H9 (cell line): Measurements from ENCODE around the gene CCL19. TPM values are rescaled to one million over a fixed set of nuclear protein-coding genes. Genes with fewer than 3 reads are reported as not detected.

Experiments used
- DNase-seq: peaks from one replicate; pipeline ENCODE4 v3.0.0-alpha.2; 2017
- H2AFZ ChIP-seq: one replicate; pipeline ENCODE4 v1.6.1; 2013; ENCODE audit warnings: mild to moderate bottlenecking, low read length, control low read depth, moderate library complexity
- H2AK5ac ChIP-seq: 2 replicates; pipeline ENCODE4 v1.6.1; 2013; ENCODE audit warnings: low read length, control low read depth, mixed read lengths; ENCODE audit not compliant: insufficient read length
- H2BK120ac ChIP-seq: one replicate; pipeline ENCODE4 v1.6.1; 2013; ENCODE audit warnings: low read depth, mild to moderate bottlenecking, low read length, control low read depth, inconsistent platforms; ENCODE audit not compliant: poor library complexity, severe bottlenecking
- H2BK12ac ChIP-seq: 2 replicates; pipeline ENCODE4 v1.6.1; 2013; ENCODE audit warnings: low read length, control low read depth, mixed read lengths, low read depth; ENCODE audit not compliant: insufficient read length
- H2BK15ac ChIP-seq: 2 replicates; pipeline ENCODE4 v1.6.1; 2013; ENCODE audit warnings: low read depth, low read length, control low read depth
- H2BK20ac ChIP-seq: one replicate; pipeline ENCODE4 v1.6.1; 2013; ENCODE audit warnings: low read depth, mild to moderate bottlenecking, low read length, control low read depth, inconsistent platforms; ENCODE audit not compliant: poor library complexity, severe bottlenecking
- H2BK5ac ChIP-seq: 2 replicates; pipeline ENCODE4 v1.6.1; 2013; ENCODE audit warnings: low read length, control low read depth, mixed read lengths; ENCODE audit not compliant: insufficient read length
- H3K14ac ChIP-seq: 2 replicates; pipeline ENCODE4 v1.6.1; 2013; ENCODE audit warnings: low read length, control low read depth; ENCODE audit not compliant: insufficient read depth
- H3K18ac ChIP-seq: 2 replicates; pipeline ENCODE4 v1.6.1; 2013; ENCODE audit warnings: low read depth, mild to moderate bottlenecking, mixed read lengths, low read length, control low read depth; ENCODE audit not compliant: insufficient read length
- H3K23ac ChIP-seq: 2 replicates; pipeline ENCODE4 v1.6.1; 2013; ENCODE audit warnings: low read length, control low read depth, mixed read lengths, low read depth; ENCODE audit not compliant: insufficient read length
- H3K23me2 ChIP-seq: 2 replicates; pipeline ENCODE4 v1.6.1; 2013; ENCODE audit warnings: low read depth, mild to moderate bottlenecking, mixed read lengths, low read length, control low read depth; ENCODE audit not compliant: insufficient read length, poor library complexity, severe bottlenecking
- H3K27ac ChIP-seq: 2 replicates; pipeline ENCODE4 v1.5.1; 2013; ENCODE audit warnings: low read length, control low read depth, mixed read lengths, low read depth; ENCODE audit not compliant: insufficient read length
- H3K27me3 ChIP-seq: 2 replicates; pipeline ENCODE4 v1.6.1; 2013; ENCODE audit warnings: low read length, control low read depth, inconsistent platforms; ENCODE audit not compliant: insufficient read depth
- H3K4ac ChIP-seq: 2 replicates; pipeline ENCODE4 v1.6.1; 2013; ENCODE audit warnings: low read depth, mild to moderate bottlenecking, control low read depth, inconsistent platforms, low read length, moderate library complexity
- H3K4me1 ChIP-seq: 2 replicates; pipeline ENCODE4 v1.6.1; 2013; ENCODE audit warnings: low read length, control low read depth, inconsistent platforms; ENCODE audit not compliant: insufficient read depth
- H3K4me2 ChIP-seq: 2 replicates; pipeline ENCODE4 v1.6.1; 2013; ENCODE audit warnings: low read length, control low read depth, mixed read lengths; ENCODE audit not compliant: insufficient read length, insufficient read depth
- H3K56ac ChIP-seq: 2 replicates; pipeline ENCODE4 v1.6.1; 2013; ENCODE audit warnings: low read depth, mild to moderate bottlenecking, mixed read lengths, low read length, control low read depth; ENCODE audit not compliant: insufficient read length
- H3K79me1 ChIP-seq: 2 replicates; pipeline ENCODE4 v1.6.1; 2013; ENCODE audit warnings: low read depth, mild to moderate bottlenecking, moderate library complexity, low read length, control low read depth, inconsistent platforms; ENCODE audit not compliant: insufficient read depth, poor library complexity, severe bottlenecking
- H3K79me2 ChIP-seq: 2 replicates; pipeline ENCODE4 v1.6.1; 2013; ENCODE audit warnings: low read length, control low read depth, inconsistent platforms; ENCODE audit not compliant: insufficient read depth
- H3K9ac ChIP-seq: 2 replicates; pipeline ENCODE4 v1.6.1; 2013; ENCODE audit warnings: low read length, control low read depth, mixed read lengths; ENCODE audit not compliant: insufficient read length; ENCODE audit errors: extremely low read depth
- H3K9me3 ChIP-seq: one replicate; pipeline ENCODE4 v1.6.1; 2013; ENCODE audit warnings: low read depth, low read length, inconsistent platforms; ENCODE audit not compliant: control insufficient read depth
- H3T11ph ChIP-seq: one replicate; pipeline ENCODE4 v1.6.1; 2013; ENCODE audit warnings: mild to moderate bottlenecking, low read length, control low read depth, inconsistent platforms
- H4K20me1 ChIP-seq: one replicate; pipeline ENCODE4 v1.6.1; 2013; ENCODE audit not compliant: control insufficient read depth, insufficient read length, insufficient read depth
- H4K5ac ChIP-seq: 2 replicates; pipeline ENCODE4 v1.6.1; 2013; ENCODE audit warnings: low read depth, mild to moderate bottlenecking, mixed read lengths, low read length, control low read depth; ENCODE audit not compliant: insufficient read length
- H4K8ac ChIP-seq: replicated peaks from 2 replicates; pipeline ENCODE4 v1.6.1; 2013; ENCODE audit warnings: low read length, control low read depth, mixed read lengths, low read depth; ENCODE audit not compliant: insufficient read length
- H4K91ac ChIP-seq: 2 replicates; pipeline ENCODE4 v1.6.1; 2013; ENCODE audit warnings: low read depth, mild to moderate bottlenecking, moderate library complexity, mixed read lengths, low read length, control low read depth; ENCODE audit not compliant: insufficient read length
- H3K27ac Mint-ChIP-seq, 3 experiments: 2 replicates in 2 of 3; 3 replicates in 1 of 3; pipeline ENCODE4 v1.8.0; 2020 to 2021; ENCODE audit warnings: mixed read lengths in 3 of 3, mild to moderate bottlenecking in 1 of 3, moderate library complexity in 1 of 3
- H3K27me3 Mint-ChIP-seq: 2 replicates; pipeline ENCODE4 v1.8.0; 2021; ENCODE audit warnings: low read depth, mild to moderate bottlenecking, moderate library complexity, mixed read lengths
- H3K36me3 Mint-ChIP-seq, 3 experiments: 2 replicates in 2 of 3; 3 replicates in 1 of 3; pipeline ENCODE4 v1.8.0; 2020 to 2021; ENCODE audit warnings: low read depth in 3 of 3, mixed read lengths in 3 of 3; ENCODE audit not compliant: insufficient read depth in 1 of 3
- H3K4me1 Mint-ChIP-seq, 2 experiments: 2 replicates each; pipeline ENCODE4 v1.8.0; 2020; ENCODE audit warnings: mixed read lengths in 2 of 2
- H3K4me3 Mint-ChIP-seq, 2 experiments: 2 replicates in 1 of 2; 3 replicates in 1 of 2; pipeline ENCODE4 v1.8.0; 2020 to 2021; ENCODE audit warnings: mild to moderate bottlenecking in 2 of 2, mixed read lengths in 2 of 2, moderate library complexity in 1 of 2
- H3K9me3 Mint-ChIP-seq, 2 experiments: 2 replicates in 1 of 2; 3 replicates in 1 of 2; pipeline ENCODE4 v1.8.0; 2020; ENCODE audit warnings: mild to moderate bottlenecking in 2 of 2, mixed read lengths in 2 of 2, moderate library complexity in 1 of 2
- CTCF ChIP-seq: fragments of 200-600 bp; sonication (generic); conservative IDR thresholded peaks from 3 replicates; pipeline ENCODE4 v1.8.0; 2021; ENCODE audit warnings: antibody characterized with exemption, mild to moderate bottlenecking
- WGBS: extraction: QIAGEN DNeasy Blood & Tissue Kit; methylation state at CpG from one replicate; pipeline ENCODE4 v1.1.7; 2013; ENCODE audit warnings: missing lambda C conversion rate, low lambda C conversion rate, mixed read lengths; ENCODE audit not compliant: insufficient read length; ENCODE audit errors: extremely low coverage; 5-methylcytosine and 5-hydroxymethylcytosine counted together
- total RNA-seq: library from RNA; stranded (reverse); gene quantifications from 2 replicates; pipeline ENCODE4 v1.2.1, GENCODE V29; 2021

The CCL19 gene
- total RNA-seq, 1 experiment from 2014 or later: not detected

GRCh38 chr9:34715639-34716215 is 24.7 kb upstream of the CCL19 start:
- no peak overlapping the region for H4K8ac ChIP-seq
- H3T11ph ChIP-seq: no peak overlapping the region
- no peaks in the 10 kb centered on the region for H3K23me2 ChIP-seq
- Mint-ChIP-seq H3K4me1 (no peaks in the 10 kb centered on the region), H3K4me3 (no peak overlapping the region), H3K27me3 (peaks cover 18% of the 10 kb centered on the region), H3K27ac (peak overlapping the region in 1 of 3 experiments; percentile 83; a peak in 1 of 7 replicates), H3K36me3 (no peaks in the 10 kb centered on the region; a peak in 1 of 7 replicates), H3K9me3 (no peaks in the 10 kb centered on the region; a peak in 1 of 5 replicates)
- no peak overlapping the region for H2AFZ ChIP-seq
- no peaks in the 10 kb centered on the region for H3K79me1 ChIP-seq
- H3K9me3 ChIP-seq: no peaks in the 10 kb centered on the region
- no peak for DNase-seq
- no peak overlapping the region for H4K91ac ChIP-seq
- no peak overlapping the region for H3K9ac ChIP-seq
- no peaks in the 10 kb centered on the region for H4K20me1 ChIP-seq
- no peak overlapping the region for H3K56ac ChIP-seq
- H4K5ac ChIP-seq: no peak overlapping the region
- WGBS: no CpG with 5 or more reads among the region's 7 CpGs
- no peaks in the 10 kb centered on the region for H3K79me2 ChIP-seq
- no peak overlapping the region for H2BK12ac ChIP-seq
- no peak overlapping the region for H3K4ac ChIP-seq
- H2BK120ac ChIP-seq: no peak overlapping the region
- no peak overlapping the region for H2BK20ac ChIP-seq
- H2BK15ac ChIP-seq: no peak overlapping the region
- H3K4me2 ChIP-seq: no peak overlapping the region
- H3K14ac ChIP-seq: no peak overlapping the region
- H3K18ac ChIP-seq: no peak overlapping the region
- H3K4me1 ChIP-seq: no peaks in the 10 kb centered on the region
- no peak overlapping the region for H3K23ac ChIP-seq
- H3K27ac ChIP-seq: no peak overlapping the region
- no peaks in the 10 kb centered on the region for H3K27me3 ChIP-seq
- H2AK5ac ChIP-seq: no peak overlapping the region
- no peak for TF ChIP-seq CTCF
- H2BK5ac ChIP-seq: no peak overlapping the region
